Measurements from ENCODE around the gene RABAC1. TPM values are rescaled to one million over a fixed set of nuclear protein-coding genes. Genes with fewer than 3 reads are reported as not detected.

The RABAC1 gene, protein sequence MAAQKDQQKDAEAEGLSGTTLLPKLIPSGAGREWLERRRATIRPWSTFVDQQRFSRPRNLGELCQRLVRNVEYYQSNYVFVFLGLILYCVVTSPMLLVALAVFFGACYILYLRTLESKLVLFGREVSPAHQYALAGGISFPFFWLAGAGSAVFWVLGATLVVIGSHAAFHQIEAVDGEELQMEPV
- 83.8 and 93.4 TPM in 2 replicates for total RNA-seq
- long read RNA-seq, transcript RABAC1-201 (5 exons, 821 nt) = major isoform, 7 of 7 reads
- long read RNA-seq, partial matches to known transcripts = 0 of 7 reads
- long read RNA-seq, other reads (novel, unspliced or antisense) = 0 of 7 reads

GRCh38 chr19:41959056-41960053, at the start of gene RABAC1:
RABAC1 (minus strand) TSS chr19:41959321; CDS start chr19:41959292, 29 bp downstream.
- Mint-ChIP-seq H3K4me1 (peaks cover 20% of the 10 kb centered on the region), H3K27me3 (ENCODE audit: low read depth) (no peaks in the 10 kb centered on the region)

DNA sequence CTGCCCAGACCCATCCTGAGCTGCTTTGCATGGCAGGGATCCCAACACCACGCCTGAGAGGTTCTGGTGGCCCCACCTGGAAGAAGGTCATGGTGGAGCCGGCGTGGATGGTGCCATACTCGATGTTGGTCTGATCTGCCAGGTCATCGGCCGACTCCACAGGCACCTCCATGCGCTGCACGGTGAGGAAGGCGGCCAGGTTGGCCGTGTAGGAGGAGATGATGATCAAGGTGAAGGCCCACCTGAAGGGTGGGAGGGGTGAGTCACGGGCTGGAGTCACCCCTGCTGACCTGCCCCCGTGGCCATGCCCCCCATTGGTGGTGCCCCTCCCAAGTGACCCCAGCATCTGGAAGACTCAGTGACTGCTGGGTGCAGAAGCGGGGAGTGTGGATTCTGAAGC, 47.4 kb upstream of the RABAC1 start:
- H3K9me3 Mint-ChIP-seq = no peaks in the 10 kb centered on the region

More at GRCh38 chr19:41959056-41960053, at the start of gene RABAC1:
- peak; percentile 85 for DNase-seq (ENCODE audit: low read depth, low spot score)
- Mint-ChIP-seq H3K27ac (ENCODE audit: unreplicated experiment) (peak within 1 kb of the TSS; percentile 89), H3K36me3 (ENCODE audit: low read depth) (no peaks in the 10 kb centered on the region), H3K9me3 (no peaks in the 10 kb centered on the region), H3K4me3 (peak within 1 kb of the TSS; percentile 91)
- TF ChIP-seq, protein P1, sequence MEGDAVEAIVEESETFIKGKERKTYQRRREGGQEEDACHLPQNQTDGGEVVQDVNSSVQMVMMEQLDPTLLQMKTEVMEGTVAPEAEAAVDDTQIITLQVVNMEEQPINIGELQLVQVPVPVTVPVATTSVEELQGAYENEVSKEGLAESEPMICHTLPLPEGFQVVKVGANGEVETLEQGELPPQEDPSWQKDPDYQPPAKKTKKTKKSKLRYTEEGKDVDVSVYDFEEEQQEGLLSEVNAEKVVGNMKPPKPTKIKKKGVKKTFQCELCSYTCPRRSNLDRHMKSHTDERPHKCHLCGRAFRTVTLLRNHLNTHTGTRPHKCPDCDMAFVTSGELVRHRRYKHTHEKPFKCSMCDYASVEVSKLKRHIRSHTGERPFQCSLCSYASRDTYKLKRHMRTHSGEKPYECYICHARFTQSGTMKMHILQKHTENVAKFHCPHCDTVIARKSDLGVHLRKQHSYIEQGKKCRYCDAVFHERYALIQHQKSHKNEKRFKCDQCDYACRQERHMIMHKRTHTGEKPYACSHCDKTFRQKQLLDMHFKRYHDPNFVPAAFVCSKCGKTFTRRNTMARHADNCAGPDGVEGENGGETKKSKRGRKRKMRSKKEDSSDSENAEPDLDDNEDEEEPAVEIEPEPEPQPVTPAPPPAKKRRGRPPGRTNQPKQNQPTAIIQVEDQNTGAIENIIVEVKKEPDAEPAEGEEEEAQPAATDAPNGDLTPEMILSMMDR (conservative IDR thresholded peaks at IDR 0.05) = peak; percentile 42

DNA sequence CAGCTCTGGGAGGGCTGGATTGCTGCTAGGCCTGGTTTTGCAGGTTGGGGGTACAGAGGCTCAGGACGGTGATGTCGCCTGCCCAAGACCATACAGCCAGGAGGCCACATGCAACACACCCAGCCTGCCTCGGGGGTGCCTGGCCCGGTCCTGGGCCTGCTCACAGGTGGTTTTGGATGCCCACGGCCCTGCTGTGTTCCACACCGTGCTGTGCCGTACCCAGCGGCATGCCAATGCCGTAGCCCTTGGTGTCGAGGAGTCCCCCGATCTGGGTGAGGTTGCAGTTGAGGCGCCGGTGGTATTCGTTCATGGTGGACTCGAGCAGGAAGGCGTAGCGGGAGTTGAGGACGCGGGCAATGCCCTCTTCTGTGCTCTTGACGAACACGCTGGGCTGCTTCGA, 46.4 kb upstream of the RABAC1 start:
- H3K9me3 Mint-ChIP-seq = no peaks in the 10 kb centered on the region
- no peak overlapping the region for H3K27ac Mint-ChIP-seq (ENCODE audit: unreplicated experiment)
- peaks cover 40% of the 10 kb centered on the region for H3K27me3 Mint-ChIP-seq (ENCODE audit: low read depth)
- no peak overlapping the region for H3K4me3 Mint-ChIP-seq
- no peaks in the 10 kb centered on the region for H3K36me3 Mint-ChIP-seq (ENCODE audit: low read depth)
- TF ChIP-seq, protein P1 (conservative IDR thresholded peaks at IDR 0.05) = no peak
- H3K4me1 Mint-ChIP-seq = no peaks in the 10 kb centered on the region
- DNase-seq (ENCODE audit: low read depth, low spot score) = no peak

More for the DNA sequence above, 47.4 kb upstream of the RABAC1 start:
- no peak overlapping the region for H3K27ac Mint-ChIP-seq (ENCODE audit: unreplicated experiment)
- TF ChIP-seq, protein P1 (conservative IDR thresholded peaks at IDR 0.05) = no peak
- H3K4me3 Mint-ChIP-seq = no peak overlapping the region
- no peak for DNase-seq (ENCODE audit: low read depth, low spot score)
- H3K4me1 Mint-ChIP-seq = no peaks in the 10 kb centered on the region
- H3K36me3 Mint-ChIP-seq (ENCODE audit: low read depth) = no peaks in the 10 kb centered on the region
- H3K27me3 Mint-ChIP-seq (ENCODE audit: low read depth) = peaks cover 30% of the 10 kb centered on the region

DNA sequence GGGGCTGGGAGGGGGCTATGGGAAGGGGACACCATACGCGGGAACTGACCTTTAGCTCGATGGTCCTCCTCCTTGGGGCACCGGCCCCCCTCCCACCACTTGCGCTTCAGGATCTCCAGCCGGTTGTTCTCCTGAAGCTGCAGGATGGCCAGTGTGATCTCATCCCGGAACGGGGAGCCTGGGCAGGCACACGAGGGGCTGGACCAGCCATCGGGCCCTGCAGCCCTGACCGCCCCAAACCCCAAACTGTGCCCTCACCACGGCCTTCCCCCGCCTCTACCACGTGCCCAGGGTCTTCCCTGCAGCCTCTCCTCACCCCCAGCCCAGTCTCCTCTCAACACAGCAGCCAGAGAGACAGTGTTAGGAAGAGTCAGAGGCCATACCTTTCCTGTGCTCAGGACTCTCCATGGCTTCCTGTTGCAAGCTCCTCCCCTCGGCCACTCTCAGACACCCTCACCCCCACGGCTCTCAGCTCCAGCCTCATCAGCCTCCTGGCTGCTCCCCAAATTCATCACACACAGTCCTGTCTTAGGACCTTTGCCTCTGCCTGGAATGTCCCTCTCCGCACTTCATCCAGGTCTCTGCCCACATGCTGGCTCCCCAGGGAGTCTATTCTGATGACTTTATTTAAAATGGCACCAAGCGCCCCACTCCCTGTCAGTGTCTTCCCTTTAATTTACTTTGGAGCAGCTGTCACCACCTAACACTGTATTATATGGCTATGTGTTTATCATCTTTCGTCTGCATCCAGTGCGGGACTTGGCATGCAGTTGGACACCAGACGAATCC, 44.6 kb upstream of the RABAC1 start:
- Mint-ChIP-seq H3K27me3 (ENCODE audit: low read depth) (peaks cover 55% of the 10 kb centered on the region), H3K27ac (ENCODE audit: unreplicated experiment) (no peak overlapping the region), H3K4me1 (peaks cover 5% of the 10 kb centered on the region), H3K4me3 (no peak overlapping the region), H3K9me3 (no peaks in the 10 kb centered on the region), H3K36me3 (ENCODE audit: low read depth) (no peaks in the 10 kb centered on the region)
- TF ChIP-seq, protein P1 (conservative IDR thresholded peaks at IDR 0.05) = no peak
- no peak for DNase-seq (ENCODE audit: low read depth, low spot score)

- Mint-ChIP-seq H3K4me3 (no peak overlapping the region), H3K27ac (ENCODE audit: unreplicated experiment) (no peak overlapping the region), H3K36me3 (ENCODE audit: low read depth) (no peaks in the 10 kb centered on the region), H3K4me1 (peaks cover 32% of the 10 kb centered on the region), H3K27me3 (ENCODE audit: low read depth) (peaks cover 85% of the 10 kb centered on the region), H3K9me3 (no peaks in the 10 kb centered on the region)
- TF ChIP-seq, protein P1 (conservative IDR thresholded peaks at IDR 0.05) = no peak
- DNase-seq (ENCODE audit: low read depth, low spot score) = no peak
Observed at GRCh38 chr19:41999878-42000208, 40.7 kb upstream of the RABAC1 start.
